Stimulated activated CD4-positive, alpha-beta T cell treated with anti-CD3 and anti-CD28 coated beads, Interleukin-2, amount 100 ng/mL, for 48 hours (primary cell): ENCODE measurements around the gene CBR3.
"Not testable (repeated sequence)": the region's sequence is repeated elsewhere in the genome, so short reads cannot be mapped to it uniquely, and the experiment has no call there.

Source experiments
- DNase-seq, 2 donors: peaks; one replicate each; pipeline ENCODE4 v3.0.0-alpha.2; 2020

Gene CBR3

GRCh38 chr21:36134803-36135390 is at the start of gene CBR3:
Gene CBR3 (plus strand): TSS chr21:36135079. CDS start chr21:36135193, 114 bp downstream.
- peak; percentile 44 to 50 for DNase-seq

- DNase-seq, result no peak
Observed at GRCh38 chr21:36087362-36088138, 47.3 kb upstream of the CBR3 start.

GRCh38 chr21:36089946-36090345 is 44.9 kb upstream of the CBR3 start:
- DNase-seq, result no peak

GRCh38 chr21:36092681-36093080 is 42.2 kb upstream of the CBR3 start:
- DNase-seq, result no peak

GRCh38 chr21:36093512-36093911 is 41.4 kb upstream of the CBR3 start:
- no peak for DNase-seq

- no peak for DNase-seq
Observed at GRCh38 chr21:36096398-36097290, 38.2 kb upstream of the CBR3 start.

- no peak for DNase-seq
Observed at GRCh38 chr21:36097427-36098181, 37.3 kb upstream of the CBR3 start.

GRCh38 chr21:36098182-36098532 is 36.7 kb upstream of the CBR3 start:
- DNase-seq, result no peak

- no peak for DNase-seq
Observed at GRCh38 chr21:36099000-36099399, 35.9 kb upstream of the CBR3 start.

GRCh38 chr21:36099695-36100211 is 35.1 kb upstream of the CBR3 start:
- DNase-seq, result not testable (repeated sequence)

- DNase-seq, result no peak
Observed at GRCh38 chr21:36100971-36101641, 33.8 kb upstream of the CBR3 start.

GRCh38 chr21:36103434-36103833 is 31.4 kb upstream of the CBR3 start:
- DNase-seq, result no peak

- DNase-seq, result peak; percentile 44 to 47
Observed at GRCh38 chr21:36104317-36105300, 30.3 kb upstream of the CBR3 start.

GRCh38 chr21:36105327-36105842 is 29.5 kb upstream of the CBR3 start:
- DNase-seq, result no peak

- DNase-seq, result no peak
Observed at GRCh38 chr21:36109868-36110267, 25.0 kb upstream of the CBR3 start.

- no peak for DNase-seq
Observed at GRCh38 chr21:36111238-36111637, 23.6 kb upstream of the CBR3 start.

- DNase-seq, result no peak
Observed at GRCh38 chr21:36113647-36114428, 21.0 kb upstream of the CBR3 start.

GRCh38 chr21:36115138-36115730 is 19.6 kb upstream of the CBR3 start:
- no peak for DNase-seq

- DNase-seq, result no peak
Observed at GRCh38 chr21:36117286-36117741, 17.6 kb upstream of the CBR3 start.
